Loucy (cell line): ENCODE measurements around the gene KIR2DL3.
"Not testable (repeated sequence)": the region's sequence is repeated elsewhere in the genome, so short reads cannot be mapped to it uniquely, and the experiment has no call there.

ENCODE experiments used
- H2AFZ ChIP-seq: fragments of 200-600 bp; sonication (generic); 2 replicates; pipeline ENCODE4 v1.6.0; 2016; ENCODE audit warnings: antibody characterized with exemption, mild to moderate bottlenecking, low read length, moderate library complexity
- H3F3A ChIP-seq: fragments of 200-600 bp; 2 replicates; pipeline ENCODE4 v1.6.0; 2016; ENCODE audit warnings: antibody characterized with exemption, low read depth, mild to moderate bottlenecking
- H3K27me3 ChIP-seq: fragments of 200-600 bp; sonication (generic); 2 replicates; pipeline ENCODE4 v1.6.1; 2014; ENCODE audit warnings: low read length, mild to moderate bottlenecking; ENCODE audit not compliant: insufficient read depth, poor library complexity, severe bottlenecking
- H3K36me3 ChIP-seq: fragments of 200-600 bp; sonication (generic); 2 replicates; pipeline ENCODE4 v1.6.1; 2016; ENCODE audit warnings: low read length; ENCODE audit not compliant: insufficient read depth
- H3K4me1 ChIP-seq: fragments of 200-600 bp; sonication (generic); 2 replicates; pipeline ENCODE4 v1.5.1; 2014; ENCODE audit warnings: low read length, mild to moderate bottlenecking; ENCODE audit not compliant: insufficient read depth, poor library complexity, severe bottlenecking
- H3K4me2 ChIP-seq: fragments of 200-600 bp; sonication (generic); 2 replicates; pipeline ENCODE4 v1.6.0; 2014; ENCODE audit warnings: antibody characterized with exemption, low read length, low read depth, mild to moderate bottlenecking; ENCODE audit not compliant: poor library complexity, severe bottlenecking
- H3K4me3 ChIP-seq: fragments of 200-600 bp; sonication (generic); 2 replicates; pipeline ENCODE4 v1.5.1; 2014; ENCODE audit warnings: low read length, mild to moderate bottlenecking, mixed read lengths; ENCODE audit not compliant: poor library complexity, severe bottlenecking
- H3K79me2 ChIP-seq: fragments of 200-600 bp; sonication (generic); 2 replicates; pipeline ENCODE4 v1.6.1; 2014; ENCODE audit warnings: low read length; ENCODE audit not compliant: insufficient read depth
- H3K9ac ChIP-seq: fragments of 200-600 bp; sonication (generic); 2 replicates; pipeline ENCODE4 v1.6.0; 2014; ENCODE audit warnings: mild to moderate bottlenecking, low read depth, low read length, moderate library complexity; ENCODE audit not compliant: poor library complexity, severe bottlenecking
- H3K9me2 ChIP-seq: fragments of 200-600 bp; sonication (generic); replicated peaks from 2 replicates; pipeline ENCODE4 v1.6.1; 2016; ENCODE audit warnings: low read depth, low read length, mixed read lengths
- H3K9me3 ChIP-seq: fragments of 200-600 bp; sonication (generic); 2 replicates; pipeline ENCODE4 v1.6.1; 2014; ENCODE audit warnings: mild to moderate bottlenecking, antibody characterized with exemption, low read length, low read depth; ENCODE audit not compliant: insufficient read depth
- H4K20me1 ChIP-seq: fragments of 200-600 bp; sonication (generic); 2 replicates; pipeline ENCODE4 v1.6.0; 2014; ENCODE audit warnings: antibody characterized with exemption, low read length, mild to moderate bottlenecking; ENCODE audit not compliant: insufficient read depth, poor library complexity, severe bottlenecking

Gene KIR2DL3

GRCh38 chr19:54747614-54748322 is 9.5 kb downstream of the KIR2DL3 start:
- not testable (repeated sequence) for H3K27me3 ChIP-seq, H2AFZ ChIP-seq, H3K4me1 ChIP-seq, H3K36me3 ChIP-seq, H3F3A ChIP-seq, H3K9ac ChIP-seq, H3K4me3 ChIP-seq, H3K4me2 ChIP-seq, H3K9me2 ChIP-seq, H3K9me3 ChIP-seq, H3K79me2 ChIP-seq, H4K20me1 ChIP-seq

DNA sequence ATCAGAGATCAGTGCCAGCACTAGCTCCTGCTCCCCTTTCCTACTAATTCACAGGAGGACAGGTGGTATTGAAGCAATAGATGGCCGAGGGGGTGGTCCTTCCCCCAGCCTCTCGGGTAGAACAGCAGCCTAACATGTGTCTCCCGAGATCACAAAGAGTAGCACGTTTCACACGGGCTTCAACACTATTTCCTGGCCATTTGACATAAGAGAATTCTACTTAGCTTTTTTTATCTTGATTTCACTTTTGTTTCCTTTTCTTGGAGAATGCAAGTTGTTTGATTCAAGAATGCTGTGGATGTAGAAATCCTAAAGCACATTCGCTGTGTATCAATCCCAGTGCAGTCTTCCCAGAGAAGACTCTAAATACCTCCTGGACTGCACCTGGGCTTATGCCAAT is 12.0 kb downstream of the KIR2DL3 start:
- H3K79me2 ChIP-seq, H3K4me1 ChIP-seq, H3K4me2 ChIP-seq, H3K36me3 ChIP-seq, H3K9me2 ChIP-seq, H3K9me3 ChIP-seq, H3F3A ChIP-seq, H3K27me3 ChIP-seq, H4K20me1 ChIP-seq, H3K4me3 ChIP-seq, H2AFZ ChIP-seq, H3K9ac ChIP-seq: not testable (repeated sequence)

DNA sequence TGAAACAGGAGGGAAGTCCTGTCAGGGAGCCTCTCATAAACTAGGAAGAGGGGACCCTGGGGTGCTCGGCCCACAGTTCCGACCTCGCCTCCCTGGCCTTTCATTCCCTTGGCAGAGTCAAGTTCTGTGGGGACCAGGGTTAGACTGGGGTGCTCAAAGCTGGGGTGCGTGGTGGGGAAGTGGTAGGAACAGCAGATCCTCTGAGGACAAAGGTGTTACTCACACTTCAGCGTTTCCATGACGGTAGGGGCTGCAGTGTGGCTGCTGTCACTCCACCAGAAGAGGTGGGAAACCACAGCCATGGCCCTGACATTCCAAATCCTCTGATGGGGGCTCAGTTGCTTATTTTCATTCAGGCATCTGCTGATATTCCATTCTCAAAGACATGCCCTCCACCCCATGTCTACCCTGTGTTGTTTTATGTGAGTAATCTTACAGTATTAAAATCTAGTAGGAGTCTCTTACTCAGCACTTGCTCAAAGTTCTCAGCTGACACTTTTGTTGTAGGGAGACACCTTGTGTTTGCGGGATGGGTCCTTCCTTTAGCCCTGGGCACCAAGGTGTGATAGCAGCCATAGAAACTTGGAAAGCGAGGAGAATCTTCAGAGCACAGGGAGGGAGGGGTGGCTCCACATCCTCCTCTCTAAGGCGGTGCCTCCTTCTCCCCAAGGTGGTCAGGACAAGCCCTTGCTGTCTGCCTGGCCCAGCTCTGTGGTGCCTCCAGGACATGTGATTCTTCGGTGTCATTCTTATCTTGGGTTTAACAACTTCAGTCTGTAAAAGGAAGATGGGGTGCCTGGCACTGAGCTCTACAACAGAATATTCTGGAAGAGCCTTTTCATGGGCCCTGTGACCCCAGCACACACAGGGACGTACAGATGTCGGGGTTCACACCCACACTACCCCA is 18.1 kb downstream of the KIR2DL3 start:
- not testable (repeated sequence) for H3K4me3 ChIP-seq, H3K9me2 ChIP-seq, H3K9me3 ChIP-seq, H3K4me1 ChIP-seq, H4K20me1 ChIP-seq, H3K79me2 ChIP-seq, H3K4me2 ChIP-seq, H2AFZ ChIP-seq, H3K36me3 ChIP-seq, H3K27me3 ChIP-seq, H3K9ac ChIP-seq, H3F3A ChIP-seq

GRCh38 chr19:54758577-54758976 is 20.3 kb downstream of the KIR2DL3 start:
- H3K9me2 ChIP-seq, H3K9me3 ChIP-seq, H3K27me3 ChIP-seq, H3K4me2 ChIP-seq, H3K9ac ChIP-seq, H3K4me1 ChIP-seq, H4K20me1 ChIP-seq, H2AFZ ChIP-seq, H3K36me3 ChIP-seq, H3K4me3 ChIP-seq, H3K79me2 ChIP-seq, H3F3A ChIP-seq: not testable (repeated sequence)

GRCh38 chr19:54764219-54764618 is 25.9 kb downstream of the KIR2DL3 start:
- not testable (repeated sequence) for H3K4me1 ChIP-seq, H3K9me3 ChIP-seq, H4K20me1 ChIP-seq, H3K9ac ChIP-seq, H2AFZ ChIP-seq, H3K9me2 ChIP-seq, H3K36me3 ChIP-seq, H3F3A ChIP-seq, H3K79me2 ChIP-seq, H3K27me3 ChIP-seq, H3K4me2 ChIP-seq, H3K4me3 ChIP-seq

GRCh38 chr19:54766464-54766863 is 28.2 kb downstream of the KIR2DL3 start:
- not testable (repeated sequence) for H3K9me3 ChIP-seq, H3K4me1 ChIP-seq, H3K4me3 ChIP-seq, H3K36me3 ChIP-seq, H3K9ac ChIP-seq, H3F3A ChIP-seq, H3K27me3 ChIP-seq, H3K79me2 ChIP-seq, H3K9me2 ChIP-seq, H4K20me1 ChIP-seq, H2AFZ ChIP-seq, H3K4me2 ChIP-seq

DNA sequence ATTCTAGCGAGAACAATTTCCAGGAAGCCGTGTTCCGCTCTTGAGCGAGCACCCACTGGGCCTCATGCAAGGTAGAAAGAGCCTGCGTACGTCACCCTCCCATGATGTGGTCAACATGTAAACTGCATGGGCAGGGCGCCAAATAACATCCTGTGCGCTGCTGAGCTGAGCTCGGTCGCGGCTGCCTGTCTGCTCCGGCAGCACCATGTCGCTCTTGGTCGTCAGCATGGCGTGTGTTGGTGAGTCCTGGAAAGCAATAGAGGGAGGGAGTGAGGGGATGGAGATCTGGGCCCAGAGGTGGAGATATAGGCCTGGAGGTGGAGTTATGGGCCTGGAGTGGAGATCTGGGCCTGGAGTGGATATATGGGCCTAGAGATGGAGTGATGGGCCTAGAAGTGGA is 31.3 kb downstream of the KIR2DL3 start, which contains the start of gene KIR2DL1:
Gene KIR2DL1 (plus strand): TSS at position 148 of the 400 bp plus-strand sequence. CDS start 58 bp downstream, at position 206.
- not testable (repeated sequence) for H3K4me2 ChIP-seq, H2AFZ ChIP-seq, H3K79me2 ChIP-seq, H3K36me3 ChIP-seq, H3F3A ChIP-seq, H3K9ac ChIP-seq, H3K4me1 ChIP-seq, H3K9me2 ChIP-seq, H3K27me3 ChIP-seq, H3K9me3 ChIP-seq, H4K20me1 ChIP-seq, H3K4me3 ChIP-seq
